B cell (primary cell): ENCODE results near the gene CHTF8. TPM values are rescaled to one million over a fixed set of nuclear protein-coding genes. Genes with fewer than 3 reads are reported as not detected.

Experiments used
- ATAC-seq: fragments of 200-7000 bp; cut with Tn5 transposase; one replicate; pipeline ENCODE4 v1.10.0; 2021; ENCODE audit warnings: low read depth, mild to moderate bottlenecking, moderate number of reproducible peaks, moderate library complexity
- CTCF ChIA-PET: fragments of 350-600 bp; sonication (Branson Sonifier 250); formaldehyde crosslinking; loops from one replicate; lab custom pipeline; 2021; ENCODE audit warnings: antibody characterized with exemption, inconsistent platforms; lab: Charles Lee
- POLR2A ChIA-PET: fragments of 350-600 bp; sonication (Branson Sonifier 250); formaldehyde crosslinking; loops from one replicate; lab custom pipeline; 2021; ENCODE audit warnings: antibody characterized with exemption; lab: Charles Lee
- DNase-seq: peaks from one replicate; pipeline ENCODE4 v3.0.0; 2013
- H2AFZ ChIP-seq: 2 replicates; pipeline ENCODE4 v1.6.1; 2012; ENCODE audit warnings: mild to moderate bottlenecking, low read depth, low read length; ENCODE audit not compliant: insufficient read depth, poor library complexity, severe bottlenecking
- H3K27ac ChIP-seq, 2 donors: 1 replicate in 1 of 2; 2 replicates in 1 of 2; pipeline ENCODE4 v1.5.1; 2012 to 2013; ENCODE audit warnings: low read length in 2 of 2, mild to moderate bottlenecking in 2 of 2, moderate library complexity in 1 of 2
- H3K27me3 ChIP-seq, 4 experiments: fragments of 200-600 bp in 1 of 4; sonication (generic) in 1 of 4; replicated peaks in 1 of 4; 1 replicate in 2 of 4; 2 replicates in 2 of 4; pipeline versions ENCODE4 v1.6.1 to v1.7.0; 2013 to 2016; ENCODE audit warnings: low read length in 3 of 4, mild to moderate bottlenecking in 2 of 4, mixed read lengths in 1 of 4, moderate library complexity in 1 of 4; ENCODE audit not compliant: insufficient read depth in 4 of 4, control insufficient read depth in 3 of 4; ENCODE audit errors: control extremely low read depth in 1 of 4
- H3K36me3 ChIP-seq, 2 experiments: replicated peaks in 1 of 2; 1 replicate in 1 of 2; 2 replicates in 1 of 2; pipeline versions ENCODE4 v1.6.1 to v1.7.1; 2013; ENCODE audit warnings: low read length in 1 of 2; ENCODE audit not compliant: insufficient read depth in 2 of 2, control insufficient read depth in 1 of 2; ENCODE audit errors: control extremely low read depth in 1 of 2, extremely low read depth in 1 of 2
- H3K4me1 ChIP-seq, 2 donors: fragments of 200-600 bp in 1 of 2; sonication (generic) in 1 of 2; 1 replicate in 1 of 2; 2 replicates in 1 of 2; pipeline versions ENCODE4 v1.5.1 to v1.6.1; 2013 to 2017; ENCODE audit warnings: low read length in 2 of 2; ENCODE audit not compliant: control insufficient read depth in 2 of 2, insufficient read depth in 2 of 2
- H3K4me2 ChIP-seq: replicated peaks from 2 replicates; pipeline ENCODE3; 2012; ENCODE audit warnings: mild to moderate bottlenecking, low read depth, low read length; ENCODE audit not compliant: poor library complexity, severe bottlenecking
- H3K4me3 ChIP-seq, 5 experiments: fragments of 200-600 bp in 1 of 5; sonication (generic) in 1 of 5; 1 replicate in 3 of 5; 2 replicates in 2 of 5; pipeline versions ENCODE4 v1.5.1 to v1.7.0; 2011 to 2016; ENCODE audit warnings: low read length in 4 of 5, mild to moderate bottlenecking in 4 of 5, low read depth in 2 of 5, control low read depth in 1 of 5, moderate library complexity in 1 of 5; ENCODE audit not compliant: insufficient read depth in 1 of 5; ENCODE audit errors: control extremely low read depth in 1 of 5, extremely low read depth in 1 of 5
- H3K79me2 ChIP-seq: fragments of 200-600 bp; sonication (generic); one replicate; pipeline ENCODE4 v1.6.0; 2016; ENCODE audit warnings: low read length; ENCODE audit not compliant: control insufficient read depth, insufficient read depth
- H3K9ac ChIP-seq: fragments of 200-600 bp; sonication (generic); 2 replicates; pipeline ENCODE4 v1.6.1; 2017; ENCODE audit warnings: mild to moderate bottlenecking, low read length, moderate library complexity
- H3K9me3 ChIP-seq, 3 donors: one replicate each; pipeline versions ENCODE4 v1.6.1 to v1.7.1; 2013; ENCODE audit warnings: low read length in 2 of 3; ENCODE audit not compliant: control insufficient read depth in 2 of 3, insufficient read depth in 1 of 3; ENCODE audit errors: control extremely low read depth in 1 of 3
- H4K20me1 ChIP-seq: 2 replicates; pipeline ENCODE4 v1.6.0; 2012; ENCODE audit warnings: mild to moderate bottlenecking, low read length; ENCODE audit not compliant: insufficient read depth, control insufficient read depth, poor library complexity, severe bottlenecking
- H3K27ac Mint-ChIP-seq: one replicate; pipeline ENCODE4 v1.8.0; 2021; ENCODE audit warnings: mixed read lengths
- H3K27me3 Mint-ChIP-seq: one replicate; pipeline ENCODE4 v1.8.0; 2021; ENCODE audit warnings: mixed read lengths
- H3K4me1 Mint-ChIP-seq: one replicate; pipeline ENCODE4 v1.8.0; 2021; ENCODE audit warnings: mixed read lengths
- H3K4me3 Mint-ChIP-seq: one replicate; pipeline ENCODE4 v1.8.0; 2021; ENCODE audit warnings: mixed read lengths
- H3K9me3 Mint-ChIP-seq: one replicate; pipeline ENCODE4 v1.8.0; 2022; ENCODE audit warnings: mixed read lengths; ENCODE audit not compliant: insufficient read depth
- EZH2 ChIP-seq: IDR thresholded peaks from 2 replicates; pipeline ENCODE4 v1.6.1; 2012; ENCODE audit warnings: borderline replicate concordance, low read depth, mild to moderate bottlenecking, moderate library complexity, low read length; ENCODE audit not compliant: insufficient read depth, poor library complexity, severe bottlenecking
- WGBS: methylation state at CpG from one replicate; pipeline ENCODE4 v1.1.5; 2013; ENCODE audit warnings: missing lambda C conversion rate; ENCODE audit not compliant: insufficient coverage; 5-methylcytosine and 5-hydroxymethylcytosine counted together
- intact Hi-C: fragments of 100-400 bp; cut with micrococcal nuclease; formaldehyde crosslinking; loops from one replicate; pipeline ENCODE4 v1.10.0; 2022
- polyA plus RNA-seq: library from polyadenylated mRNA; depleted of rRNA; stranded (reverse); fragments of >200 nt; gene quantifications from 2 replicates; pipeline ENCODE4 v1.2.3, GENCODE V29; 2012
- total RNA-seq, 2 donors: library from RNA; stranded (reverse); fragments of 120-200 nt in 1 of 2; gene quantifications; 1 replicate in 1 of 2; 2 replicates in 1 of 2; pipeline versions ENCODE4 v1.2.3 to v1.2.4, GENCODE V29; 2013 to 2022
- TF ChIP-seq, protein P1 (sequence below): fragments of 200-600 bp; IDR thresholded peaks from one replicate; pipeline ENCODE4 v1.8.0; 2022; ENCODE audit warnings: antibody characterized with exemption, mild to moderate bottlenecking

The CHTF8 gene
- total and polyA plus RNA-seq, 2 donors (not counting 1 experiment from before 2014, with no cell fraction given), result 65.0 to 112 TPM

DNA sequence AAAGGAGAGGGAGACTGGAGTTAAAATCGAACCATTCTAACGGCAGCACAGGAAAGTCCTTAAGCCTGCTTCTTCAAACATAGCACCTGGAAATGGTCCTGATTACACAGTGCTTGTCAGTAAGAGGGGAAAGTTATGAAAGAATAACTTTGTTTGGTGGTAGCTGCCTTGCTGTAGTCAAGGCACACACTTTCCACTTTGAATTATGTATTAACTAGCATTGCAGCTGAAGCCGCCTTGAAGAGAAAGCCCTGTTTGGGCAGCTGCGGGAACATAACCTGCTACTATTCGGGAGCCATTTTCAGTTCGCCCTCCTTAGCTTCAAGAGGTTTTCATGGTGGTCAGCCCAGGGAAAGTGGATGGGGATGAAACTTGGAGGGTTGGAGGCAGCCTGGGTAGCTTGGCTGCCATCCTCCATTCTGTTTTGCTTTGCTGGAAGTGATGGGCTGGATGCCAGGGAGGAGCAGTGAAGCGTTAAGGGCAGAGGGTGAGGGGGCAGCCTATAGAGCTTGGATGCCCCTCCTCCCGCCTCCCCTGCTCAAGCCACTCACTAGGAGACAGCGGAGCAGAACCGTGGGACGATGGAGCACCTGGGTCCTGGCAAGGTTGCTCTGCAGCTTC is 32.2 kb downstream of the CHTF8 start:
- H3K36me3 ChIP-seq, result no peaks in the 10 kb centered on the region
- H3K27me3 Mint-ChIP-seq, result peaks cover 12% of the 10 kb centered on the region
- no peak for ATAC-seq
- ChIA-PET CTCF (interaction anchor here (0.9 kb wide), 1 partner anchor 23 kb away, joined by 4 read pairs; no protein-coding TSS in a partner anchor), POLR2A (no interaction called here)
- no peak overlapping the region for H3K27ac ChIP-seq
- intact Hi-C loops, result no loop called here
- H3K4me1 ChIP-seq, result peaks cover under 1 to 1% of the 10 kb centered on the region in 2 donors
- no peak overlapping the region for H3K4me2 ChIP-seq
- TF ChIP-seq, protein P1, sequence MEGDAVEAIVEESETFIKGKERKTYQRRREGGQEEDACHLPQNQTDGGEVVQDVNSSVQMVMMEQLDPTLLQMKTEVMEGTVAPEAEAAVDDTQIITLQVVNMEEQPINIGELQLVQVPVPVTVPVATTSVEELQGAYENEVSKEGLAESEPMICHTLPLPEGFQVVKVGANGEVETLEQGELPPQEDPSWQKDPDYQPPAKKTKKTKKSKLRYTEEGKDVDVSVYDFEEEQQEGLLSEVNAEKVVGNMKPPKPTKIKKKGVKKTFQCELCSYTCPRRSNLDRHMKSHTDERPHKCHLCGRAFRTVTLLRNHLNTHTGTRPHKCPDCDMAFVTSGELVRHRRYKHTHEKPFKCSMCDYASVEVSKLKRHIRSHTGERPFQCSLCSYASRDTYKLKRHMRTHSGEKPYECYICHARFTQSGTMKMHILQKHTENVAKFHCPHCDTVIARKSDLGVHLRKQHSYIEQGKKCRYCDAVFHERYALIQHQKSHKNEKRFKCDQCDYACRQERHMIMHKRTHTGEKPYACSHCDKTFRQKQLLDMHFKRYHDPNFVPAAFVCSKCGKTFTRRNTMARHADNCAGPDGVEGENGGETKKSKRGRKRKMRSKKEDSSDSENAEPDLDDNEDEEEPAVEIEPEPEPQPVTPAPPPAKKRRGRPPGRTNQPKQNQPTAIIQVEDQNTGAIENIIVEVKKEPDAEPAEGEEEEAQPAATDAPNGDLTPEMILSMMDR, result no peak
- TF ChIP-seq EZH2, result no peak
- H3K4me3 ChIP-seq, result no peak overlapping the region
- H3K4me1 Mint-ChIP-seq, result peaks cover under 1% of the 10 kb centered on the region
- H4K20me1 ChIP-seq, result no peaks in the 10 kb centered on the region
- H3K9ac ChIP-seq, result no peak overlapping the region
- H3K27me3 ChIP-seq, result peaks cover 0 to 10% (median 5%) of the 10 kb centered on the region in 4 experiments
- H3K79me2 ChIP-seq, result no peaks in the 10 kb centered on the region
- no peak overlapping the region for H3K4me3 Mint-ChIP-seq
- no peak overlapping the region for H2AFZ ChIP-seq
- 94% methylated on average over 10 of the region's 11 CpGs for WGBS
- DNase-seq, result no peak
- H3K9me3 Mint-ChIP-seq, result no peaks in the 10 kb centered on the region
- H3K27ac Mint-ChIP-seq, result no peak overlapping the region
- H3K9me3 ChIP-seq, result no peaks in the 10 kb centered on the region

DNA sequence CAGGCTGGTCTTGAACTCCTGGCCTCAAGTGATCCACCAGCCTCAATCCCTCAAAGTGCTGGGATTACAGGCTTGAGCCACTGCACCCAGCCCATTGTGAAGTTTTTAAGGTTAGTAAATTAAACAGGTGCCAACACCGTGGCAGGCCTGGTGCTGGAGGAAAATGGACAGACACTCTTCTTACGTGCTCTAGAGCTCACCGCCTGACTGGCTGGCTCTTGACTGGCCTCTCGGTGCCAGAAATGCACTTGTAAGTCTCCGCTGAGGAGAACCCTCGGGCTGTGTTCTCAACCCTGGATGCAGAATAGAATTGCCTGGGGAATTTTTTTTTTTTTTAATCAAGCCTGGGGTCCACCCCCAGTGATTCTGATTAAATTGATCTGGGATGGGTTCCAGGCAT is 37.2 kb downstream of the CHTF8 start:
- no peaks in the 10 kb centered on the region for H4K20me1 ChIP-seq
- H3K27ac ChIP-seq, result no peak overlapping the region
- no peak overlapping the region for H3K4me3 ChIP-seq
- H3K27me3 Mint-ChIP-seq, result no peaks in the 10 kb centered on the region
- H3K4me1 Mint-ChIP-seq, result no peaks in the 10 kb centered on the region
- no peaks in the 10 kb centered on the region for H3K9me3 ChIP-seq
- H2AFZ ChIP-seq, result no peak overlapping the region
- no peaks in the 10 kb centered on the region for H3K4me1 ChIP-seq
- no peak overlapping the region for H3K27ac Mint-ChIP-seq
- no peak for DNase-seq
- no peaks in the 10 kb centered on the region for H3K79me2 ChIP-seq
- H3K4me2 ChIP-seq, result no peak overlapping the region
- intact Hi-C loops, result no loop called here
- no peaks in the 10 kb centered on the region for H3K36me3 ChIP-seq
- ATAC-seq, result no peak
- no peak overlapping the region for H3K9ac ChIP-seq
- no peaks in the 10 kb centered on the region for H3K27me3 ChIP-seq
- TF ChIP-seq EZH2, result no peak
- TF ChIP-seq, protein P1, result no peak
- no peak overlapping the region for H3K4me3 Mint-ChIP-seq
- H3K9me3 Mint-ChIP-seq, result no peaks in the 10 kb centered on the region
- CTCF ChIA-PET, result no interaction called here
- POLR2A ChIA-PET, result no interaction called here
- WGBS, result 89% methylated on average over 5 of the region's 6 CpGs
